ENCODE measurements around the gene DSTYK. TPM values are rescaled to one million over a fixed set of nuclear protein-coding genes. Genes with fewer than 3 reads are reported as not detected.
"Not testable (repeated sequence)": the region's sequence is repeated elsewhere in the genome, so short reads cannot be mapped to it uniquely, and the experiment has no call there.

DSTYK gene
- total RNA-seq, 5 donors from 2014 or later (not counting 1 experiment from before 2014, with no cell fraction given): 13.8 to 15.7 (median 14.7) TPM

GRCh38 chr1:205236951-205237475 is 25.5 kb upstream of the DSTYK start:
- Histone ChIP-seq H3K4me3 (ENCODE audit: control insufficient read depth in 1 of 2, extremely low read depth in 1 of 2, low read length in 1 of 2) (no peak overlapping the region), H3K9me3 (no peaks in the 10 kb centered on the region), H3K27ac (ENCODE audit: low read length) (no peak overlapping the region), H3K4me1 (ENCODE audit: control insufficient read depth in 1 of 2, extremely low read depth in 1 of 2, insufficient read depth in 2 of 2, low read length in 2 of 2) (peaks cover 0 to 4% of the 10 kb centered on the region in 2 experiments), H3K27me3 (replicated peaks in 1 of 2; ENCODE audit: control insufficient read depth in 2 of 2, extremely low read depth in 1 of 2, insufficient read depth in 2 of 2, low read length in 1 of 2) (peaks cover 0 to 3% of the 10 kb centered on the region in 2 experiments), H3K36me3 (ENCODE audit: control insufficient read depth in 2 of 2, extremely low read depth in 1 of 2, insufficient read depth in 1 of 2, low read length in 1 of 2) (no peaks in the 10 kb centered on the region)
- Mint-ChIP-seq H3K27ac (no peak overlapping the region), H3K27me3 (peaks cover 0 to 3% of the 10 kb centered on the region in 2 donors), H3K4me3 (no peak overlapping the region), H3K36me3 (no peaks in the 10 kb centered on the region), H3K4me1 (peaks cover 2 to 10% (median 9%) of the 10 kb centered on the region in 3 donors), H3K9me3 (no peaks in the 10 kb centered on the region)
- DNase-seq: no peak
- no CpG with 5 or more reads among the region's 4 CpGs for WGBS (ENCODE audit: insufficient coverage)
- ChIA-PET POLR2A (no interaction called here), CTCF (no interaction called here)
- no peak for ATAC-seq (replicated peaks in 1 of 4)

GRCh38 chr1:205236526-205236925 is 25.0 kb upstream of the DSTYK start:
- H3K27ac Mint-ChIP-seq: no peak overlapping the region
- Histone ChIP-seq H3K36me3 (ENCODE audit: control insufficient read depth in 2 of 2, extremely low read depth in 1 of 2, insufficient read depth in 1 of 2, low read length in 1 of 2) (no peaks in the 10 kb centered on the region), H3K27me3 (replicated peaks in 1 of 2; ENCODE audit: control insufficient read depth in 2 of 2, extremely low read depth in 1 of 2, insufficient read depth in 2 of 2, low read length in 1 of 2) (peaks cover 0 to 3% of the 10 kb centered on the region in 2 experiments), H3K4me1 (ENCODE audit: control insufficient read depth in 1 of 2, extremely low read depth in 1 of 2, insufficient read depth in 2 of 2, low read length in 2 of 2) (peaks cover 0 to 4% of the 10 kb centered on the region in 2 experiments), H3K27ac (ENCODE audit: low read length) (no peak overlapping the region), H3K4me3 (ENCODE audit: control insufficient read depth in 1 of 2, extremely low read depth in 1 of 2, low read length in 1 of 2) (no peak overlapping the region), H3K9me3 (no peaks in the 10 kb centered on the region)
- H3K4me3 Mint-ChIP-seq: no peak overlapping the region
- DNase-seq (no peak), ATAC-seq (replicated peaks in 1 of 4) (no peak)
- POLR2A ChIA-PET: no interaction called here
- H3K36me3 Mint-ChIP-seq: no peaks in the 10 kb centered on the region
- WGBS (ENCODE audit: insufficient coverage): 89% methylated on average over 8 of the region's 8 CpGs
- no peaks in the 10 kb centered on the region for H3K9me3 Mint-ChIP-seq
- H3K27me3 Mint-ChIP-seq: peaks cover 0 to 3% of the 10 kb centered on the region in 2 donors
- peaks cover 2 to 10% (median 9%) of the 10 kb centered on the region in 3 donors for H3K4me1 Mint-ChIP-seq
- CTCF ChIA-PET: interaction anchor here in 1 of 2 donors (0.5 kb wide), 1 partner anchor 49 kb away, joined by 3 read pairs; no protein-coding TSS in a partner anchor

DNA sequence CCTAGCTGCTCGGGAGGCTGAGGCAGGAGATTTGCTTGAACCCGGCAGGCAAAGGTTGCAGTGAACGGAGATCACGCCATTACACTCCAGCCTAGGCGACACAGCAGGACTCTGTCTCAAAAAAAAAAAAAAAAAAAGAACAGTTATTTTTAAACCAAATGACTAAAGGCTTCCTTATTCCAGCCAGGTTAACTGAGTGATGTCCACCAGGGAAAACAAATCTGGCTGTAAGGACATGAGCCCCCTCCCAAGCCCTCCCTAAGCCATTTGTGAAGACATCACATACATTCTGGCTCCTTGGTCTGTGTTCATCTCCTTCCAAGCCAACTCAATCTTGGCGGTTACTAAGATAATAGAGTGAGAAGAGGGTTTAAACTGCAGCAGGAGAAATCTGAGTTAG is 24.4 kb upstream of the DSTYK start:
- no peak overlapping the region for H3K27ac ChIP-seq (ENCODE audit: low read length)
- peaks cover 0 to 3% of the 10 kb centered on the region in 2 donors for H3K27me3 Mint-ChIP-seq
- POLR2A ChIA-PET: no interaction called here
- H3K4me3 Mint-ChIP-seq: no peak overlapping the region
- H3K4me1 Mint-ChIP-seq: peaks cover 2 to 11% (median 9%) of the 10 kb centered on the region in 3 donors
- H3K4me1 ChIP-seq (ENCODE audit: control insufficient read depth in 1 of 2, extremely low read depth in 1 of 2, insufficient read depth in 2 of 2, low read length in 2 of 2): peaks cover 0 to 4% of the 10 kb centered on the region in 2 experiments
- DNase-seq: no peak
- H3K4me3 ChIP-seq (ENCODE audit: control insufficient read depth in 1 of 2, extremely low read depth in 1 of 2, low read length in 1 of 2): no peak overlapping the region
- H3K36me3 Mint-ChIP-seq: no peaks in the 10 kb centered on the region
- CTCF ChIA-PET: interaction anchor here in 1 of 2 donors (0.5 kb wide), 1 partner anchor 50 kb away, joined by 3 read pairs; no protein-coding TSS in a partner anchor
- H3K36me3 ChIP-seq (ENCODE audit: control insufficient read depth in 2 of 2, extremely low read depth in 1 of 2, insufficient read depth in 1 of 2, low read length in 1 of 2): no peaks in the 10 kb centered on the region
- H3K9me3 Mint-ChIP-seq: no peaks in the 10 kb centered on the region
- no peak for ATAC-seq (replicated peaks in 1 of 4)
- H3K27ac Mint-ChIP-seq: no peak overlapping the region
- no peaks in the 10 kb centered on the region for H3K9me3 ChIP-seq
- WGBS (ENCODE audit: insufficient coverage): 100% methylated on average over 2 of the region's 6 CpGs
- peaks cover 0 to 3% of the 10 kb centered on the region in 2 experiments for H3K27me3 ChIP-seq (replicated peaks in 1 of 2; ENCODE audit: control insufficient read depth in 2 of 2, extremely low read depth in 1 of 2, insufficient read depth in 2 of 2, low read length in 1 of 2)

GRCh38 chr1:205233986-205234385 is 22.5 kb upstream of the DSTYK start:
- CTCF ChIA-PET, DNase-seq: not testable (repeated sequence)
- 90% methylated on average over 3 of the region's 7 CpGs for WGBS (ENCODE audit: insufficient coverage)

GRCh38 chr1:205232945-205233397 is 21.5 kb upstream of the DSTYK start:
- Histone ChIP-seq H3K4me1 (ENCODE audit: control insufficient read depth in 1 of 2, extremely low read depth in 1 of 2, insufficient read depth in 2 of 2, low read length in 2 of 2) (peaks cover 9 to 24% of the 10 kb centered on the region in 2 experiments), H3K9me3 (no peaks in the 10 kb centered on the region), H3K4me3 (ENCODE audit: control insufficient read depth in 1 of 2, extremely low read depth in 1 of 2, low read length in 1 of 2) (no peak overlapping the region), H3K36me3 (ENCODE audit: control insufficient read depth in 2 of 2, extremely low read depth in 1 of 2, insufficient read depth in 1 of 2, low read length in 1 of 2) (no peaks in the 10 kb centered on the region), H3K27ac (ENCODE audit: low read length) (no peak overlapping the region), H3K27me3 (replicated peaks in 1 of 2; ENCODE audit: control insufficient read depth in 2 of 2, extremely low read depth in 1 of 2, insufficient read depth in 2 of 2, low read length in 1 of 2) (peaks cover 0 to 18% of the 10 kb centered on the region in 2 experiments)
- CTCF ChIA-PET: interaction anchor here in 1 of 2 donors (0.6 kb wide), 1 partner anchor 59 kb away, joined by 3 read pairs; no protein-coding TSS in a partner anchor
- Mint-ChIP-seq H3K27me3 (peaks cover 0 to 3% of the 10 kb centered on the region in 2 donors), H3K27ac (no peak overlapping the region), H3K4me1 (peaks cover 15 to 27% (median 23%) of the 10 kb centered on the region in 3 donors), H3K9me3 (no peaks in the 10 kb centered on the region), H3K4me3 (no peak overlapping the region), H3K36me3 (no peaks in the 10 kb centered on the region)
- no CpG with 5 or more reads among the region's 3 CpGs for WGBS (ENCODE audit: insufficient coverage)
- ATAC-seq (replicated peaks in 1 of 4) (no peak), DNase-seq (no peak)
- POLR2A ChIA-PET: interaction anchor here in 1 of 2 donors (0.6 kb wide), 1 partner anchor 65 kb away, joined by 4 read pairs; no protein-coding TSS in a partner anchor

More at GRCh38 chr1:205233986-205234385, 22.5 kb upstream of the DSTYK start:
- POLR2A ChIA-PET; H3K27me3 Mint-ChIP-seq; H3K4me3 ChIP-seq (ENCODE audit: control insufficient read depth in 1 of 2, extremely low read depth in 1 of 2, low read length in 1 of 2); H3K4me3 Mint-ChIP-seq; H3K36me3 Mint-ChIP-seq; H3K9me3 Mint-ChIP-seq; ATAC-seq (replicated peaks in 1 of 4); H3K9me3 ChIP-seq; H3K27ac ChIP-seq (ENCODE audit: low read length); H3K27ac Mint-ChIP-seq; H3K36me3 ChIP-seq (ENCODE audit: control insufficient read depth in 2 of 2, extremely low read depth in 1 of 2, insufficient read depth in 1 of 2, low read length in 1 of 2): not testable (repeated sequence)
- peaks cover 11 to 23% (median 20%) of the 10 kb centered on the region in 3 donors for H3K4me1 Mint-ChIP-seq
- Histone ChIP-seq H3K27me3 (replicated peaks in 1 of 2; ENCODE audit: control insufficient read depth in 2 of 2, extremely low read depth in 1 of 2, insufficient read depth in 2 of 2, low read length in 1 of 2) (peaks cover 0 to 10% of the 10 kb centered on the region in 2 experiments), H3K4me1 (ENCODE audit: control insufficient read depth in 1 of 2, extremely low read depth in 1 of 2, insufficient read depth in 2 of 2, low read length in 2 of 2) (peaks cover 6 to 16% of the 10 kb centered on the region in 2 experiments)

DNA sequence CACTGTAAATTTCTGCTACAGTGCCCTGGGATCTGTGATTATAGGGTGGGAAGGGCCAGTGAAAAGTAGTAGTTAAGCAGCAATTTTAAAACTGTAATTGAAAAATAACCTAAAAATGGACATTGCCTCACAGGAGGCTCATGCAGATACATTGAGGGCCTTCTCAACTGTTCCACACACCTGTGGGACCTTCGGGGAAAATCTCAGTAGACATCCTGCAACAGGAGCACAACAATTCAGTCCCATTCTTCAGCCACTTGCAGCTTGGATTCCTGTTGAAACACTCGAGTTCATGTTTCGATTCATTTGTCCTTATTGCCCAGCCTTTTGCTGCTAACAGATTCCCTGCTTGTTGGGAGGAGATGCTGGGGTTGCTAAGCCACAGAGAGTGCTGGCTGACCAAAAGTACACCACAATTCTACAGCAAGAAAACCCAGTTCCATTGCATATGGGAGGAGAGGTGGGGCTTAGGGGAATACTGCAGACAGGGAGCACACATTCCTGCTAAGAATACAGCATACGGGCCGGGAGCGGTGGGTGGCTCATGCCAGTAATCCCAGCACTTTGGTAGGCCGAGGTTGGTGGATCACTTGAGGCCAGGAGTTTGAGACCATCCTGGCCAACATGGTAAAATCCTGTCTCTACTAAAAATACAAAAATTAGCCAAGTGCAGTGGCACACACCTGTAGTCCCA is 20.8 kb upstream of the DSTYK start:
- H3K4me1 ChIP-seq (ENCODE audit: control insufficient read depth in 1 of 2, extremely low read depth in 1 of 2, insufficient read depth in 2 of 2, low read length in 2 of 2): peaks cover 11 to 24% of the 10 kb centered on the region in 2 experiments
- no peaks in the 10 kb centered on the region for H3K9me3 Mint-ChIP-seq
- no peak for DNase-seq
- H3K27me3 Mint-ChIP-seq: peaks cover 0 to 4% of the 10 kb centered on the region in 2 donors
- ChIA-PET POLR2A (no interaction called here), CTCF (no interaction called here)
- H3K4me3 ChIP-seq (ENCODE audit: control insufficient read depth in 1 of 2, extremely low read depth in 1 of 2, low read length in 1 of 2): no peak overlapping the region
- H3K36me3 ChIP-seq (ENCODE audit: control insufficient read depth in 2 of 2, extremely low read depth in 1 of 2, insufficient read depth in 1 of 2, low read length in 1 of 2): no peaks in the 10 kb centered on the region
- no peak overlapping the region for H3K4me3 Mint-ChIP-seq
- no peak overlapping the region for H3K27ac Mint-ChIP-seq
- WGBS (ENCODE audit: insufficient coverage): 93% methylated on average over 4 of the region's 7 CpGs
- ATAC-seq (replicated peaks in 1 of 4): no peak
- H3K4me1 Mint-ChIP-seq: peaks cover 14 to 27% (median 22%) of the 10 kb centered on the region in 3 donors
- no peaks in the 10 kb centered on the region for H3K36me3 Mint-ChIP-seq
- no peak overlapping the region for H3K27ac ChIP-seq (ENCODE audit: low read length)
- no peaks in the 10 kb centered on the region for H3K9me3 ChIP-seq
- peaks cover 0 to 22% of the 10 kb centered on the region in 2 experiments for H3K27me3 ChIP-seq (replicated peaks in 1 of 2; ENCODE audit: control insufficient read depth in 2 of 2, extremely low read depth in 1 of 2, insufficient read depth in 2 of 2, low read length in 1 of 2)
